ENCODE measurements around the gene DDX59.

- TF ChIP-seq CTCF (IDR thresholded peaks at IDR 0.05; ENCODE audit: low read length) (no peak), EZH2 (optimal IDR thresholded peaks at IDR 0.05; ENCODE audit: low read depth, low read length) (no peak)
Measured at GRCh38 chr1:200610846-200611245, 58.9 kb downstream of the DDX59 start.
